GM23338 (cell line): Measurements from ENCODE around the gene UBAC2.

Experiments used
- CTCF ChIP-seq, 2 experiments: fragments of 200-600 bp in 1 of 2; sonication (generic) in 1 of 2; conservative IDR thresholded peaks; 2 replicates each; pipeline versions ENCODE4 v1.5.1 to v1.6.1; 2016 to 2017; ENCODE audit warnings: antibody characterized with exemption in 2 of 2, low read depth in 2 of 2, mild to moderate bottlenecking in 2 of 2, moderate library complexity in 1 of 2
- EZH2phosphoT487 ChIP-seq: fragments of 200-600 bp; sonication (generic); IDR thresholded peaks from one replicate; pipeline ENCODE4 v1.8.1; 2018; ENCODE audit warnings: antibody characterized with exemption; ENCODE audit not compliant: unreplicated experiment
- JUNB ChIP-seq: IDR thresholded peaks from one replicate; pipeline ENCODE4 v1.6.1; 2016; ENCODE audit warnings: antibody characterized with exemption; ENCODE audit not compliant: unreplicated experiment

- TF ChIP-seq JUNB (no peak), EZH2phosphoT487 (no peak), CTCF (conservative IDR thresholded peaks at IDR 0.05; ENCODE audit: low read depth in 2 of 2) (no peak)
Measured at GRCh38 chr13:99224021-99224420, 23.4 kb downstream of the UBAC2 start.
